Astrocyte (in vitro differentiated cells and primary cell): ENCODE results near the gene LRBA.

ENCODE experiments used
- CTCF ChIP-seq: IDR thresholded peaks from 2 replicates; pipeline ENCODE4 v1.5.1; 2011; ENCODE audit warnings: low read depth, mild to moderate bottlenecking, inconsistent platforms, low read length, moderate library complexity; ENCODE audit not compliant: insufficient read depth
- EZH2 ChIP-seq: IDR thresholded peaks from 2 replicates; pipeline ENCODE4 v1.6.1; 2012; ENCODE audit warnings: mild to moderate bottlenecking, low read length, inconsistent platforms; ENCODE audit not compliant: insufficient read depth

- TF ChIP-seq CTCF, result no peak
- no peak for TF ChIP-seq EZH2
Observed at GRCh38 chr4:150382028-150382427, 633.1 kb downstream of the LRBA start.
